Kidney (tissue), 14 donors: Measurements from ENCODE around the gene WTAP. TPM values are rescaled to one million over a fixed set of nuclear protein-coding genes. Genes with fewer than 3 reads are reported as not detected.

ENCODE experiments used
- DNase-seq, 5 donors: peaks; one replicate each; pipeline ENCODE4 v3.0.0-alpha.2; 2013 to 2020
- FAIRE-seq: peaks from 2 replicates; lab custom pipeline; 2012; peaks lifted over from hg19 to GRCh38; lab: Jason Lieb, UNC
- H3K27ac ChIP-seq, 2 donors: one replicate each; pipeline ENCODE4 v1.7.0; 2013; ENCODE audit warnings: low read depth in 2 of 2, low read length in 2 of 2, inconsistent platforms in 1 of 2
- H3K27me3 ChIP-seq: one replicate; pipeline ENCODE4 v1.7.1; 2013; ENCODE audit warnings: low read length, inconsistent platforms; ENCODE audit not compliant: control insufficient read depth, insufficient read depth
- H3K36me3 ChIP-seq, 3 donors: one replicate each; pipeline versions ENCODE4 v1.7.0 to v1.7.1; 2013; ENCODE audit warnings: low read length in 3 of 3, control low read depth in 1 of 3, inconsistent platforms in 1 of 3; ENCODE audit not compliant: insufficient read depth in 3 of 3, control insufficient read depth in 2 of 3
- H3K4me1 ChIP-seq, 3 donors: one replicate each; pipeline versions ENCODE4 v1.7.0 to v1.7.1; 2013; ENCODE audit warnings: low read length in 3 of 3, inconsistent platforms in 1 of 3, low read depth in 1 of 3; ENCODE audit not compliant: control insufficient read depth in 2 of 3, insufficient read depth in 2 of 3
- H3K4me3 ChIP-seq, 3 donors: one replicate each; pipeline versions ENCODE4 v1.7.0 to v1.8.1; 2013; ENCODE audit warnings: low read length in 3 of 3, control low read depth in 1 of 3, inconsistent platforms in 1 of 3
- H3K9ac ChIP-seq, 3 donors: one replicate each; pipeline versions ENCODE4 v1.7.0 to v1.7.1; 2013; ENCODE audit warnings: low read length in 3 of 3, control low read depth in 1 of 3, inconsistent platforms in 1 of 3
- H3K9me3 ChIP-seq, 3 donors: one replicate each; pipeline versions ENCODE4 v1.7.0 to v1.7.1; 2013; ENCODE audit warnings: low read length in 3 of 3, control low read depth in 1 of 3, inconsistent platforms in 1 of 3; ENCODE audit not compliant: control insufficient read depth in 2 of 3, insufficient read depth in 1 of 3
- CTCF ChIP-seq: IDR thresholded peaks from 3 replicates; pipeline ENCODE4 v1.5.1; 2012; ENCODE audit warnings: mild to moderate bottlenecking, moderate library complexity, borderline replicate concordance; ENCODE audit not compliant: insufficient read depth; ENCODE audit errors: extremely low read depth
- intact Hi-C: fragments of 100-400 bp; cut with DNase I; formaldehyde crosslinking; loops from one replicate; pipeline ENCODE4 v1.11.1; 2022
- polyA plus RNA-seq: library from polyadenylated mRNA; stranded (reverse); fragments of 350-450 nt; fragmentation: Illumina TruSeq; extraction: RNeasy Lipid Tissue Mini Kit (QIAGEN cat#74804); gene quantifications from one replicate; pipeline ENCODE4 v1.2.3, GENCODE V29; 2014; ENCODE audit warnings: low read depth, low replicate concordance; ENCODE audit not compliant: insufficient read depth
- total RNA-seq: library from RNA; stranded (reverse); fragmentation: NEBNext Ultra II Directional; extraction: Animal tissue kit (Norgen Biotek cat#: 25700); gene quantifications from one replicate; pipeline ENCODE4 v1.2.1, GENCODE V29; 2021
- donor health status: control.
- donor health status: control.
- donor health status: control.
- donor health status: control.
- donor health status: control.
- donor health status: DM: yes; HTN: yes; CAD: no.
- donor health status: Normal renal cell carcinoma (clear cell type).

The WTAP gene
- total and polyA plus RNA-seq, 2 donors from 2014 or later, result 63.5 to 108 TPM

GRCh38 chr6:159678574-159678973, 48.7 kb upstream of the WTAP start:
- no peaks in the 10 kb centered on the region for H3K4me1 ChIP-seq
- FAIRE-seq, result no peak
- DNase-seq, result no peak
- intact Hi-C loops, result no loop called here
- TF ChIP-seq CTCF, result no peak
- no peak overlapping the region for H3K4me3 ChIP-seq
- no peaks in the 10 kb centered on the region for H3K9me3 ChIP-seq
- H3K36me3 ChIP-seq, result peaks cover 0 to 23% (median 12%) of the 10 kb centered on the region in 3 donors
- no peak overlapping the region for H3K27ac ChIP-seq
- H3K9ac ChIP-seq, result no peak overlapping the region
- no peaks in the 10 kb centered on the region for H3K27me3 ChIP-seq

GRCh38 chr6:159679091-159680077, 47.9 kb upstream of the WTAP start:
- peaks cover 0 to 26% (median 19%) of the 10 kb centered on the region in 3 donors for H3K36me3 ChIP-seq
- intact Hi-C loops, result loop anchor here (10.0 kb wide), 1 partner anchor 55 kb away; no protein-coding TSS in a partner anchor

GRCh38 chr6:159680104-159680503, 47.2 kb upstream of the WTAP start:
- no peak for TF ChIP-seq CTCF
- Histone ChIP-seq H3K4me1 (no peaks in the 10 kb centered on the region), H3K9me3 (no peaks in the 10 kb centered on the region), H3K27ac (no peak overlapping the region), H3K27me3 (no peaks in the 10 kb centered on the region), H3K4me3 (no peak overlapping the region), H3K36me3 (peaks cover 0 to 29% (median 24%) of the 10 kb centered on the region in 3 donors), H3K9ac (no peak overlapping the region)
- DNase-seq, result no peak
- no peak for FAIRE-seq
- intact Hi-C loops, result loop anchor here (10.0 kb wide), 1 partner anchor 55 kb away; no protein-coding TSS in a partner anchor

More at GRCh38 chr6:159679091-159680077, 47.9 kb upstream of the WTAP start:
- Histone ChIP-seq H3K9ac (no peak overlapping the region), H3K4me3 (no peak overlapping the region), H3K9me3 (no peaks in the 10 kb centered on the region), H3K27ac (no peak overlapping the region), H3K27me3 (no peaks in the 10 kb centered on the region), H3K4me1 (no peaks in the 10 kb centered on the region)
- FAIRE-seq, result peak; percentile 11
- no peak for DNase-seq
- no peak for TF ChIP-seq CTCF
